OCI-LY7 (cell line): Measurements from ENCODE around the gene EPO. TPM values are rescaled to one million over a fixed set of nuclear protein-coding genes. Genes with fewer than 3 reads are reported as not detected.

ENCODE experiments used
- BruUV-seq: library from RNA; stranded (reverse); fragments of 400-500 nt; replicated peaks from 2 replicates; lab custom pipeline; 2021; lab: Mats Ljungman, UMichigan
- CTCF ChIA-PET: fragments of 300-600 bp; sonication (Branson Sonifier 250); formaldehyde crosslinking; loops from one replicate; lab custom pipeline; 2022; ENCODE audit warnings: antibody characterized with exemption; ENCODE audit not compliant: unreplicated experiment; lab: Charles Lee
- POLR2A ChIA-PET: fragments of 300-600 bp; sonication (Branson Sonifier 250); formaldehyde crosslinking; loops from one replicate; lab custom pipeline; 2022; ENCODE audit warnings: antibody characterized with exemption; lab: Charles Lee
- DNase-seq: peaks from one replicate; pipeline ENCODE4 v3.0.0-alpha.2; 2015; ENCODE audit warnings: low spot score
- H2AFZ ChIP-seq: fragments of 200-600 bp; sonication (generic), shearing (Covaris generic); 2 replicates; pipeline ENCODE4 v1.6.1; 2014; ENCODE audit warnings: mild to moderate bottlenecking, antibody characterized with exemption, low read length, moderate library complexity
- H3K27ac ChIP-seq: fragments of 200-600 bp; sonication (generic); 2 replicates; pipeline ENCODE4 v1.5.1; 2014; ENCODE audit warnings: mixed run types, low read depth, mild to moderate bottlenecking, moderate library complexity, low read length, inconsistent platforms; ENCODE audit not compliant: poor library complexity, severe bottlenecking
- H3K36me3 ChIP-seq: fragments of 200-600 bp; sonication (generic); 2 replicates; pipeline ENCODE4 v1.6.1; 2014; ENCODE audit warnings: mild to moderate bottlenecking, antibody characterized with exemption, low read length, moderate library complexity, mixed read lengths; ENCODE audit not compliant: insufficient read depth
- H3K4me1 ChIP-seq: fragments of 200-600 bp; sonication (generic); 2 replicates; pipeline ENCODE4 v1.5.1; 2014; ENCODE audit warnings: mild to moderate bottlenecking, low read length; ENCODE audit not compliant: insufficient read depth, poor library complexity, severe bottlenecking
- H3K4me2 ChIP-seq: fragments of 200-600 bp; sonication (generic); 2 replicates; pipeline ENCODE4 v1.6.1; 2014; ENCODE audit warnings: mild to moderate bottlenecking, low read length
- H3K4me3 ChIP-seq: fragments of 200-600 bp; sonication (generic); 2 replicates; pipeline ENCODE4 v1.5.1; 2014; ENCODE audit warnings: mild to moderate bottlenecking, low read depth, low read length; ENCODE audit not compliant: poor library complexity, severe bottlenecking
- H3K79me2 ChIP-seq: fragments of 200-600 bp; sonication (generic); 2 replicates; pipeline ENCODE4 v1.6.1; 2016; ENCODE audit warnings: low read depth, mild to moderate bottlenecking, low read length, moderate library complexity, mixed read lengths; ENCODE audit not compliant: insufficient read depth
- H3K9me2 ChIP-seq: fragments of 200-600 bp; sonication (generic); 2 replicates; pipeline ENCODE4 v1.6.1; 2016; ENCODE audit warnings: mild to moderate bottlenecking, low read length, mixed read lengths; ENCODE audit not compliant: insufficient read depth
- H3K9me3 ChIP-seq: fragments of 200-600 bp; sonication (generic); 2 replicates; pipeline ENCODE4 v1.6.1; 2014; ENCODE audit warnings: mild to moderate bottlenecking, mixed run types, low read length, mixed read lengths
- H4K20me1 ChIP-seq: fragments of 200-600 bp; sonication (generic); 2 replicates; pipeline ENCODE4 v1.6.1; 2014; ENCODE audit warnings: mild to moderate bottlenecking, antibody characterized with exemption, low read length, moderate library complexity, mixed read lengths; ENCODE audit not compliant: insufficient read depth
- EZH2phosphoT487 ChIP-seq: fragments of 200-600 bp; sonication (generic); IDR thresholded peaks from 2 replicates; pipeline ENCODE4 v1.6.1; 2018; ENCODE audit warnings: low read depth, borderline replicate concordance, mild to moderate bottlenecking, mixed run types, antibody characterized with exemption, low read length, moderate library complexity, mixed read lengths
- intact Hi-C: fragments of 100-400 bp; cut with micrococcal nuclease; formaldehyde crosslinking; loops from one replicate; pipeline ENCODE4 v1.10.0; 2022; ENCODE audit not compliant: unreplicated experiment
- total RNA-seq, 2 experiments: library from RNA; depleted of rRNA in 1 of 2; stranded (reverse); fragments of >200 nt in 1 of 2; shearing (Covaris generic) in 1 of 2; gene quantifications; 2 replicates each; pipeline ENCODE4 v1.2.3, GENCODE V29; 2014 to 2022
- TF ChIP-seq, protein P1 (sequence below): fragments of 200-600 bp; sonication (generic); conservative IDR thresholded peaks from 2 replicates; pipeline ENCODE4 v1.5.1; 2014; ENCODE audit warnings: mild to moderate bottlenecking, antibody characterized with exemption, low read length, moderate library complexity, mixed read lengths

EPO gene
- total RNA-seq, 2 experiments from 2014 or later = 0.13 TPM; not detected in 1

DNA sequence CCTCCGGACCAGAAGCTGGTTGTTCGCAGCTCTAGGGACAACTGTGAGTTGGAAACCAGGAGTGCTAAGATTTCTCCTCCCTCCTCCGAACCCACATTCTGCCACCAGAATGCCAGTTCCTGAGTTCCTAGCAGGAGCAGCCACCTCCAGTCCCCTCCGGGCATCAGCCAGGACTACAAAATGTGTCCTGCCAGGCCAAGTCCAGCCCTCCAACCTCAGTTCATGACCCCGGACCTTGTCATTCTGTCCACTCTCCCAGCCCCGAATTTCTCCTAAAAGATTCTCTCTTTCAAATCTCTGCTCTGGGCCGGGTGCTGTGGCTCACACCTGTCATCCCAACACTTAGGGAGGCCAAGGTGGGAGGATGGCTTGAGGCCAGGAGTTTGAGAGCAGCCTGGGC lies 15.5 kb downstream of the EPO start:
- no peak for TF ChIP-seq EZH2phosphoT487
- Histone ChIP-seq H4K20me1 (no peaks in the 10 kb centered on the region), H3K4me3 (no peak overlapping the region), H3K79me2 (no peaks in the 10 kb centered on the region), H3K9me2 (no peaks in the 10 kb centered on the region), H3K4me2 (no peak overlapping the region), H3K9me3 (no peaks in the 10 kb centered on the region), H2AFZ (no peak overlapping the region), H3K4me1 (no peaks in the 10 kb centered on the region), H3K36me3 (no peaks in the 10 kb centered on the region), H3K27ac (no peak overlapping the region)
- DNase-seq = no peak
- intact Hi-C loops = no loop called here
- CTCF ChIA-PET = no interaction called here
- no TSS peak for BruUV-seq
- POLR2A ChIA-PET = interaction anchor here (0.6 kb wide), 1 partner anchor 278 kb away, joined by 5 read pairs; no protein-coding TSS in a partner anchor

DNA sequence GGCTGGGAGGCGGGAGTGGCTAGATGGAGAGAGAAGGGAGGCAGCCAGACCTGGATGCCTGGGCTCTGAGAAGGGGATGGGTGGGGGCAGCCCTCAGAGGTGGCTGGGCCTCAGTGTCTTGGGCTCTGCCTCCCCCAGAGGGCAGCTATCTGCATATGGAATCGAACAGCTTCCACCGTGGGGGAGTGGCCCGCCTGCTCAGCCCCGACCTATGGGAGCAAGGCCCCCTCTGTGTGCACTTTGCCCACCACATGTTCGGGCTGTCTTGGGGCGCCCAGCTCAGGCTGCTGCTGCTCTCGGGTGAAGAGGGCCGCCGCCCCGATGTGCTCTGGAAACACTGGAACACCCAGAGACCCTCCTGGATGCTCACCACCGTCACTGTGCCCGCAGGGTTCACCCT lies 16.4 kb downstream of the EPO start:
- TF ChIP-seq, protein P1, sequence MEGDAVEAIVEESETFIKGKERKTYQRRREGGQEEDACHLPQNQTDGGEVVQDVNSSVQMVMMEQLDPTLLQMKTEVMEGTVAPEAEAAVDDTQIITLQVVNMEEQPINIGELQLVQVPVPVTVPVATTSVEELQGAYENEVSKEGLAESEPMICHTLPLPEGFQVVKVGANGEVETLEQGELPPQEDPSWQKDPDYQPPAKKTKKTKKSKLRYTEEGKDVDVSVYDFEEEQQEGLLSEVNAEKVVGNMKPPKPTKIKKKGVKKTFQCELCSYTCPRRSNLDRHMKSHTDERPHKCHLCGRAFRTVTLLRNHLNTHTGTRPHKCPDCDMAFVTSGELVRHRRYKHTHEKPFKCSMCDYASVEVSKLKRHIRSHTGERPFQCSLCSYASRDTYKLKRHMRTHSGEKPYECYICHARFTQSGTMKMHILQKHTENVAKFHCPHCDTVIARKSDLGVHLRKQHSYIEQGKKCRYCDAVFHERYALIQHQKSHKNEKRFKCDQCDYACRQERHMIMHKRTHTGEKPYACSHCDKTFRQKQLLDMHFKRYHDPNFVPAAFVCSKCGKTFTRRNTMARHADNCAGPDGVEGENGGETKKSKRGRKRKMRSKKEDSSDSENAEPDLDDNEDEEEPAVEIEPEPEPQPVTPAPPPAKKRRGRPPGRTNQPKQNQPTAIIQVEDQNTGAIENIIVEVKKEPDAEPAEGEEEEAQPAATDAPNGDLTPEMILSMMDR = no peak
- TF ChIP-seq EZH2phosphoT487 = no peak
- H3K9me3 ChIP-seq = no peaks in the 10 kb centered on the region
- H3K79me2 ChIP-seq = no peaks in the 10 kb centered on the region
- no peak overlapping the region for H3K4me3 ChIP-seq
- intact Hi-C loops = no loop called here
- no peak overlapping the region for H3K27ac ChIP-seq
- ChIA-PET CTCF (no interaction called here), POLR2A (no interaction called here)
- no peaks in the 10 kb centered on the region for H3K36me3 ChIP-seq
- no peak overlapping the region for H2AFZ ChIP-seq
- DNase-seq = no peak
- no peaks in the 10 kb centered on the region for H4K20me1 ChIP-seq
- no peaks in the 10 kb centered on the region for H3K9me2 ChIP-seq
- BruUV-seq = no TSS peak
- no peak overlapping the region for H3K4me2 ChIP-seq
- H3K4me1 ChIP-seq = no peaks in the 10 kb centered on the region

- BruUV-seq = no TSS peak
- H3K4me1 ChIP-seq = no peaks in the 10 kb centered on the region
- POLR2A ChIA-PET = no interaction called here
Measured at GRCh38 chr7:100739934-100740333, 19.7 kb downstream of the EPO start.

More at GRCh38 chr7:100739934-100740333, 19.7 kb downstream of the EPO start:
- Histone ChIP-seq H2AFZ (no peak overlapping the region), H3K36me3 (no peaks in the 10 kb centered on the region), H3K9me3 (no peaks in the 10 kb centered on the region), H4K20me1 (no peaks in the 10 kb centered on the region), H3K79me2 (no peaks in the 10 kb centered on the region), H3K4me2 (no peak overlapping the region), H3K4me3 (no peak overlapping the region), H3K27ac (no peak overlapping the region), H3K9me2 (no peaks in the 10 kb centered on the region)
- TF ChIP-seq EZH2phosphoT487 = no peak
- TF ChIP-seq, protein P1 = no peak
- intact Hi-C loops = no loop called here
- CTCF ChIA-PET = no interaction called here
- no peak for DNase-seq
